Smooth muscle cell (in vitro differentiated cells): ENCODE results near the gene URAD. TPM values are rescaled to one million over a fixed set of nuclear protein-coding genes. Genes with fewer than 3 reads are reported as not detected.

ENCODE experiments used
- DNase-seq: peaks from one replicate; lab custom pipeline; 2025; ENCODE audit not compliant: unreplicated experiment; lab: John Stamatoyannopoulos, UW
- H2AFZ ChIP-seq: fragments of 200-600 bp; sonication (generic); 2 replicates; pipeline ENCODE4 v1.6.0; 2016; ENCODE audit warnings: antibody characterized with exemption, low read depth, mild to moderate bottlenecking
- H3F3A ChIP-seq: fragments of 200-600 bp; sonication (generic); 2 replicates; pipeline ENCODE4 v1.6.0; 2017; ENCODE audit warnings: antibody characterized with exemption, low read depth
- H3K27ac ChIP-seq: fragments of 200-600 bp; sonication (generic); 2 replicates; pipeline ENCODE4 v1.5.1; 2016; ENCODE audit warnings: low read depth, mild to moderate bottlenecking
- H3K27me3 ChIP-seq: fragments of 200-600 bp; sonication (generic); 2 replicates; pipeline ENCODE4 v1.6.1; 2016; ENCODE audit warnings: low read depth, mild to moderate bottlenecking
- H3K36me3 ChIP-seq: fragments of 200-600 bp; sonication (generic); 2 replicates; pipeline ENCODE4 v1.5.1; 2016; ENCODE audit warnings: low read depth
- H3K4me1 ChIP-seq: fragments of 200-600 bp; sonication (generic); 2 replicates; pipeline ENCODE4 v1.5.1; 2016; ENCODE audit warnings: low read depth
- H3K4me2 ChIP-seq: fragments of 200-600 bp; sonication (generic); 2 replicates; pipeline ENCODE4 v1.6.0; 2016; ENCODE audit warnings: mild to moderate bottlenecking
- H3K4me3 ChIP-seq: fragments of 200-600 bp; sonication (generic); 2 replicates; pipeline ENCODE4 v1.5.1; 2016; ENCODE audit warnings: mild to moderate bottlenecking
- H3K79me2 ChIP-seq: fragments of 200-600 bp; sonication (generic); 2 replicates; pipeline ENCODE4 v1.6.0; 2016; ENCODE audit warnings: low read depth, mild to moderate bottlenecking
- H3K9ac ChIP-seq: fragments of 200-600 bp; sonication (generic); 2 replicates; pipeline ENCODE4 v1.6.0; 2016; ENCODE audit warnings: low read depth
- H3K9me3 ChIP-seq: fragments of 200-600 bp; sonication (generic); replicated peaks from 2 replicates; pipeline ENCODE4 v1.5.1; 2016; ENCODE audit warnings: low read depth
- H4K20me1 ChIP-seq: fragments of 200-600 bp; sonication (generic); 2 replicates; pipeline ENCODE4 v1.6.0; 2016; ENCODE audit warnings: low read depth
- CTCF ChIP-seq: fragments of 200-600 bp; sonication (generic); IDR thresholded peaks from 2 replicates; pipeline ENCODE4 v1.5.1; 2017; ENCODE audit warnings: borderline replicate concordance, mild to moderate bottlenecking, antibody characterized with exemption; ENCODE audit not compliant: insufficient read depth, poor library complexity, severe bottlenecking
- WGBS: methylation state at CpG from one replicate; pipeline ENCODE4 v1.1.7; 2016; ENCODE audit warnings: low lambda C conversion rate; 5-methylcytosine and 5-hydroxymethylcytosine counted together
- polyA plus RNA-seq: library from polyadenylated mRNA; unstranded; fragments of >200 nt; fragmentation: Nextera tagmentation; extraction: Ambion mirVana; gene quantifications from 2 replicates; pipeline ENCODE4 v1.2.1, GENCODE V29; 2016
- total RNA-seq: library from RNA; depleted of rRNA; stranded (reverse); fragments of >200 nt; gene quantifications from 2 replicates; pipeline ENCODE4 v1.2.3, GENCODE V29; 2014

The URAD gene
- total and polyA plus RNA-seq, 2 experiments from 2014 or later = not detected

- Histone ChIP-seq H3K4me3 (no peak overlapping the region), H3K4me1 (peaks cover 7% of the 10 kb centered on the region), H3K27me3 (no peaks in the 10 kb centered on the region), H4K20me1 (no peaks in the 10 kb centered on the region), H3K9ac (no peak overlapping the region), H3K79me2 (no peaks in the 10 kb centered on the region), H3K27ac (no peak overlapping the region), H3K4me2 (peak overlapping the region; percentile 17), H3F3A (no peaks in the 10 kb centered on the region), H3K36me3 (no peaks in the 10 kb centered on the region), H3K9me3 (no peaks in the 10 kb centered on the region), H2AFZ (peak overlapping the region; percentile 34)
- TF ChIP-seq CTCF = no peak
- DNase-seq = no peak
- WGBS = 37% methylated on average over 9 of the region's 9 CpGs
Measured at GRCh38 chr13:28022848-28023518, 34.5 kb upstream of the URAD start.

GRCh38 chr13:28014301-28014700 lies 25.8 kb upstream of the URAD start:
- no peak overlapping the region for H3K4me2 ChIP-seq
- H3K27ac ChIP-seq = no peak overlapping the region
- H3K4me1 ChIP-seq = no peaks in the 10 kb centered on the region
- no peaks in the 10 kb centered on the region for H3K79me2 ChIP-seq
- no peak overlapping the region for H3K9ac ChIP-seq
- 58% methylated on average over 3 of the region's 3 CpGs for WGBS
- no peak for TF ChIP-seq CTCF
- no peaks in the 10 kb centered on the region for H3F3A ChIP-seq
- no peak overlapping the region for H3K4me3 ChIP-seq
- H4K20me1 ChIP-seq = no peaks in the 10 kb centered on the region
- H3K9me3 ChIP-seq = no peaks in the 10 kb centered on the region
- DNase-seq = no peak
- H2AFZ ChIP-seq = no peak overlapping the region
- no peaks in the 10 kb centered on the region for H3K36me3 ChIP-seq
- peaks cover 9% of the 10 kb centered on the region for H3K27me3 ChIP-seq

GRCh38 chr13:28013482-28013881 lies 25.0 kb upstream of the URAD start:
- Histone ChIP-seq H3K4me3 (no peak overlapping the region), H3K36me3 (no peaks in the 10 kb centered on the region), H3K4me1 (no peaks in the 10 kb centered on the region), H2AFZ (no peak overlapping the region), H3F3A (no peaks in the 10 kb centered on the region), H4K20me1 (no peaks in the 10 kb centered on the region), H3K9ac (no peak overlapping the region), H3K9me3 (no peaks in the 10 kb centered on the region), H3K4me2 (no peak overlapping the region), H3K79me2 (no peaks in the 10 kb centered on the region), H3K27ac (no peak overlapping the region), H3K27me3 (peaks cover 9% of the 10 kb centered on the region)
- WGBS = 97% methylated on average over 1 of the region's 1 CpG
- no peak for TF ChIP-seq CTCF
- DNase-seq = no peak

GRCh38 chr13:28012896-28013295 lies 24.4 kb upstream of the URAD start:
- Histone ChIP-seq H3K27ac (no peak overlapping the region), H3K4me3 (no peak overlapping the region), H3K4me2 (no peak overlapping the region), H3K4me1 (no peaks in the 10 kb centered on the region), H3K36me3 (no peaks in the 10 kb centered on the region), H3K79me2 (no peaks in the 10 kb centered on the region), H3K27me3 (peaks cover 9% of the 10 kb centered on the region), H3F3A (no peaks in the 10 kb centered on the region), H3K9ac (no peak overlapping the region), H3K9me3 (no peaks in the 10 kb centered on the region), H4K20me1 (no peaks in the 10 kb centered on the region), H2AFZ (no peak overlapping the region)
- DNase-seq = no peak
- no peak for TF ChIP-seq CTCF
